ENCODE measurements around the gene TGM2.

Gene TGM2

DNA sequence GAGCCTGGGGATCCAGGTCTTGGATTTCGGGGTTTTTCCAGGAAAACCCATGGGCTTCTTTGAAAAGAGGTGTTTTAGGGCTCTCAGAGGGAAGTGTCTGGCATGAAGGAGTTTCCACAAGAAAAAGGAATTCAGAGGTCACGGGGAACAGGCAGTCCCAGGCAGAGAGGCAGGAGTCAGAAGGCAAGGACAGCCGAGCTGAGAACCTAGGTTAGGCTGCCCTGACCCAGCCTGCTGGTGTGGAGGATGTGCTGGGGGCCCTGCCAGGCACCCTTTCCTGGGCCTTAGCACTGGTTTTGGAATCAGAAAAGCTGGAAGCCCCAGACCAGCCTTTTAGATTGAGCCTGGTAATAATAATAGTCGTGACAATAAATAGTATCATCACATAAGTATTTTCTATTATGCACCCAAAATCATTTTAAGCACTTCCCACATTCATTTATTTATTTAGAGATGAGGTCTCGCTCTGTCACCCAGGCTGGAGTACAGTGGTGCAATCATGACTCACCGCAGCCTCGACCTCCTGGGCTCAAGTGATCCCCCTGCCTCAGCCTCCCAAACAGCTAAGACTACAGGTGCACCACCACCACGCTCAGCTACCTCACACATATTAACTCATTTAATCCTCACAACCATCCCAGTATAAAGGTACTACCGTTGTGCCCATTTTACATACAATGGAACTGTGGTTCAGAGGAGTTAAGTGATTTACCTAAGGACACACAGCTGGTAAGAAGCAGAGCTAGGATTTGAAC lies 19.9 kb downstream of the TGM2 start:
- Histone ChIP-seq H3K9me3 (ENCODE audit: insufficient read depth, low read depth, low read length) (peaks cover 4% of the 10 kb centered on the region), H3K14ac (ENCODE audit: low read length) (peak overlapping the region; percentile 60), H3K79me1 (ENCODE audit: low read length) (peaks cover 4% of the 10 kb centered on the region), H3K36me3 (ENCODE audit: control insufficient read depth in 1 of 2, insufficient read depth in 2 of 2, low read length in 2 of 2) (peaks cover 60 to 75% of the 10 kb centered on the region in 2 experiments), H3K4me1 (ENCODE audit: control insufficient read depth in 1 of 2, insufficient read depth in 2 of 2, low read length in 2 of 2) (peaks cover 16 to 25% of the 10 kb centered on the region in 2 experiments), H3K4me2 (ENCODE audit: low read length) (no peak overlapping the region), H2BK5ac (ENCODE audit: low read depth, low read length, poor library complexity) (no peak overlapping the region), H3K9ac (ENCODE audit: low read length) (no peak overlapping the region), H3K23ac (ENCODE audit: low read length) (no peak overlapping the region), H3K18ac (ENCODE audit: low read length) (no peak overlapping the region), H2AK5ac (ENCODE audit: low read length) (peak overlapping the region; percentile 51), H3K4ac (ENCODE audit: low read depth, low read length) (no peak overlapping the region), H4K12ac (ENCODE audit: low read depth, low read length) (no peak overlapping the region), H3K79me2 (ENCODE audit: control insufficient read depth, insufficient read depth, low read length, poor library complexity) (no peaks in the 10 kb centered on the region), H3K4me3 (ENCODE audit: low read depth, low read length) (no peak overlapping the region), H3K27me3 (ENCODE audit: insufficient read depth, low read length) (no peaks in the 10 kb centered on the region), H4K8ac (ENCODE audit: low read depth, low read length) (no peak overlapping the region), H2BK120ac (ENCODE audit: insufficient read depth, low read length, poor library complexity) (no peak overlapping the region), H3K27ac (ENCODE audit: low read depth, low read length) (peak overlapping the region; percentile 24), H2AFZ (ENCODE audit: insufficient read depth, low read length, poor library complexity) (no peak overlapping the region), H4K91ac (ENCODE audit: low read depth, low read length) (peak overlapping the region; percentile 11), H2BK12ac (ENCODE audit: low read length) (peak overlapping the region; percentile 62)
- DNase-seq: no peak
- no CpG with 5 or more reads among the region's 9 CpGs for WGBS (ENCODE audit: extremely low coverage, insufficient coverage, insufficient read length)

DNA sequence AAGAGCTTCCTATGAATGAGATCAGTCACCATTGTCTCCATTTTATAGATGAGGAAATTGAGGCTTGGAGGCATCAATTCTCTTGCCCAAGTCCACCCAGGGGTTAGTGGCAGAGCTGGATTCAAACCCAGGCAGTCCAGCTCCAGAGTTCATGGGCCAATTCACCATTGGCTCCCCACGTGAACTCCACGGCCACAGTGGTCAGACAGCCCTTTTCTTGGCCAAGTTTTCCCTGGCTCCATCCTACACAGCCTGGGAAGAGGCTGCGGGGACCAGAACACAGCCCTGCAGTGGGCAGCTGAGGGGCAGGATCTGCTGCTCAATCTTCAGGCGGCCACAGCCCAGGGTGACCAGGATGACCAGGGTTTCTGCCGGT lies 20.5 kb downstream of the TGM2 start:
- Histone ChIP-seq H3K4me2 (ENCODE audit: low read length) (no peak overlapping the region), H2BK5ac (ENCODE audit: low read depth, low read length, poor library complexity) (no peak overlapping the region), H4K8ac (ENCODE audit: low read depth, low read length) (peak overlapping the region; percentile 36), H3K23ac (ENCODE audit: low read length) (no peak overlapping the region), H3K36me3 (ENCODE audit: control insufficient read depth in 1 of 2, insufficient read depth in 2 of 2, low read length in 2 of 2) (peaks cover 60 to 75% of the 10 kb centered on the region in 2 experiments), H4K12ac (ENCODE audit: low read depth, low read length) (no peak overlapping the region), H3K18ac (ENCODE audit: low read length) (peak overlapping the region; percentile 45), H2BK120ac (ENCODE audit: insufficient read depth, low read length, poor library complexity) (peak overlapping the region; percentile 29), H2AFZ (ENCODE audit: insufficient read depth, low read length, poor library complexity) (no peak overlapping the region), H3K27ac (ENCODE audit: low read depth, low read length) (peak overlapping the region; percentile 24), H3K14ac (ENCODE audit: low read length) (peak overlapping the region; percentile 60), H3K79me2 (ENCODE audit: control insufficient read depth, insufficient read depth, low read length, poor library complexity) (no peaks in the 10 kb centered on the region), H3K9me3 (ENCODE audit: insufficient read depth, low read depth, low read length) (peaks cover 4% of the 10 kb centered on the region), H2AK5ac (ENCODE audit: low read length) (peak overlapping the region; percentile 51), H3K9ac (ENCODE audit: low read length) (no peak overlapping the region), H3K4me1 (ENCODE audit: control insufficient read depth in 1 of 2, insufficient read depth in 2 of 2, low read length in 2 of 2) (peaks cover 16 to 25% of the 10 kb centered on the region in 2 experiments), H3K4ac (ENCODE audit: low read depth, low read length) (no peak overlapping the region), H3K79me1 (ENCODE audit: low read length) (peaks cover 4% of the 10 kb centered on the region), H3K4me3 (ENCODE audit: low read depth, low read length) (no peak overlapping the region), H3K27me3 (ENCODE audit: insufficient read depth, low read length) (no peaks in the 10 kb centered on the region), H4K91ac (ENCODE audit: low read depth, low read length) (peak overlapping the region; percentile 11), H2BK12ac (ENCODE audit: low read length) (peak overlapping the region; percentile 62)
- no peak for DNase-seq
- WGBS (ENCODE audit: extremely low coverage, insufficient coverage, insufficient read length): no CpG with 5 or more reads among the region's 5 CpGs

DNA sequence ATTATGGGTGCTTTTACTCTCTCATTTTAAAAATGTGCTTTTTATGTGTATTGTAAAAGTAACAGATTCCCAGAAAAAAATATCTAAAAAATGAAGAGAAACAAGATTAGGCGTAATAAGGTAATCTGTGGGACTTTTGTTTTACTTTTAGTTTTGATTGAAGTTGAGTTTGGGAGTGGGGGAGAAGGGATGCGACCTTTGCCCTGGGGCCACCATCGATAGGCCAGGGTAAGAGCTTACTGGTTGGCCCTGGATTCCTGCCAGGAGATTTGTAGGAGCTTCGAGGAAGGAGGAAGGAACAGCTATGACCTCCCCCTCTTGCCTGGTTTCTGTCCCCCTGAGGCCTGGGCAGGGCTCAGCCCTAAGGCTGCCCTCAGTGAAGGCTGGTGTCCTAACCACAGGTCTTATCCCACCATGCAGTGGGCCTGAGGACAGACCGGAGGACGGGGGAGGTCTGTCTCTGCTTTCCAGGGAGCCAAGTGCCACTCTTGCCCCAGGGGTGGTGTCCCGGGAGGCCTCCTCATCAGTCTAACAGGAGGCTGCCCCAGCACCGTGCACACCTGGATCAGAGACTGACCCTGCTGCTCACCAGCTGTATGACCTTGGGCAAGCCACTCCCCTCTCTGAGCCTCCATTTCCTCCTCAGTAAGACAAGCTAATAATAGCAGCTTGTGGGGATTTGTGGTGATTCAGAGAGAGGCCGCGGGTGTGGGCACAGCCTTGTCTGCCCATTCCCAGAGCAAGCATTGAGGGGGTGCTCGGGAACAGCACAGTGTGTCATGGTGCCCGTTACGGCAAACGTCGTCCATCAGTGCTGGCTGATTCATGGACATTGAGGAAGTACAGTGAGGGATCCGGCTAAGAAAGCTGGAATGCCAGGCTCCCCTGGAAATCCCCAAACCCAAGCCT lies 21.2 kb downstream of the TGM2 start:
- Histone ChIP-seq H3K79me1 (ENCODE audit: low read length) (peaks cover 4% of the 10 kb centered on the region), H4K12ac (ENCODE audit: low read depth, low read length) (no peak overlapping the region), H3K18ac (ENCODE audit: low read length) (peak overlapping the region; percentile 10), H3K36me3 (ENCODE audit: control insufficient read depth in 1 of 2, insufficient read depth in 2 of 2, low read length in 2 of 2) (peaks cover 62 to 78% of the 10 kb centered on the region in 2 experiments), H3K9me3 (ENCODE audit: insufficient read depth, low read depth, low read length) (peaks cover 4% of the 10 kb centered on the region), H3K79me2 (ENCODE audit: control insufficient read depth, insufficient read depth, low read length, poor library complexity) (no peaks in the 10 kb centered on the region), H2AFZ (ENCODE audit: insufficient read depth, low read length, poor library complexity) (peak overlapping the region; percentile 15), H3K4me2 (ENCODE audit: low read length) (no peak overlapping the region), H2BK120ac (ENCODE audit: insufficient read depth, low read length, poor library complexity) (peak overlapping the region; percentile 6), H2AK5ac (ENCODE audit: low read length) (no peak overlapping the region), H3K23ac (ENCODE audit: low read length) (no peak overlapping the region), H2BK12ac (ENCODE audit: low read length) (peak overlapping the region; percentile 30), H3K27me3 (ENCODE audit: insufficient read depth, low read length) (no peaks in the 10 kb centered on the region), H3K4me1 (ENCODE audit: control insufficient read depth in 1 of 2, insufficient read depth in 2 of 2, low read length in 2 of 2) (peaks cover 16 to 25% of the 10 kb centered on the region in 2 experiments), H4K91ac (ENCODE audit: low read depth, low read length) (peak overlapping the region; percentile 21), H3K14ac (ENCODE audit: low read length) (peak overlapping the region; percentile 57), H4K8ac (ENCODE audit: low read depth, low read length) (no peak overlapping the region), H3K27ac (ENCODE audit: low read depth, low read length) (peak overlapping the region; percentile 24), H2BK5ac (ENCODE audit: low read depth, low read length, poor library complexity) (no peak overlapping the region), H3K4me3 (ENCODE audit: low read depth, low read length) (no peak overlapping the region), H3K4ac (ENCODE audit: low read depth, low read length) (no peak overlapping the region), H3K9ac (ENCODE audit: low read length) (no peak overlapping the region)
- DNase-seq: peak; percentile 70 to 76
- 100% methylated on average over 1 of the region's 16 CpGs for WGBS (ENCODE audit: extremely low coverage, insufficient coverage, insufficient read length)

DNA sequence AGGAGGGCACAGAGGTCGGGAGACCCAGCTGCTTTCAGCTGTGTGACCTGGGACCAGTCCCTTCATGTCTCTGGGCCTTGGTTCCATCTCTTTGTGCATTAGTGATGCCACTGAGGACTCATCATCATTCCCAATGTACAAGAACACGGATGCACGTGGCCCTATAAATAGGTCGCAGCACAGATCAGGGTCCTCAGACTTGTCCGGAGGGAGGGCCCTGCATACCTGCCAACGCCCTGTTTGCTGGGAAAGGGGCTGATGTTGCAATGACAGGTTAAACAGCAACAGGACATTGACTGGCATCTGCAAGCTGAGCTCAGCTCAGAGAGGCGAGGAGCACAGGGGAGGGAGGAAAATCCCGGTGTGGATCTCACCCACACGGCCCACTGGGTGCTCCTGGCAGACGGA lies 21.8 kb downstream of the TGM2 start:
- H2AFZ ChIP-seq (ENCODE audit: insufficient read depth, low read length, poor library complexity): no peak overlapping the region
- no peak overlapping the region for H3K18ac ChIP-seq (ENCODE audit: low read length)
- DNase-seq: peak; percentile 70 to 73
- peaks cover 4% of the 10 kb centered on the region for H3K9me3 ChIP-seq (ENCODE audit: insufficient read depth, low read depth, low read length)
- H3K4me3 ChIP-seq (ENCODE audit: low read depth, low read length): no peak overlapping the region
- H4K8ac ChIP-seq (ENCODE audit: low read depth, low read length): no peak overlapping the region
- H3K4ac ChIP-seq (ENCODE audit: low read depth, low read length): no peak overlapping the region
- H2BK12ac ChIP-seq (ENCODE audit: low read length): no peak overlapping the region
- H3K23ac ChIP-seq (ENCODE audit: low read length): no peak overlapping the region
- H3K79me2 ChIP-seq (ENCODE audit: control insufficient read depth, insufficient read depth, low read length, poor library complexity): no peaks in the 10 kb centered on the region
- no peak overlapping the region for H4K91ac ChIP-seq (ENCODE audit: low read depth, low read length)
- peaks cover 4% of the 10 kb centered on the region for H3K79me1 ChIP-seq (ENCODE audit: low read length)
- no peak overlapping the region for H4K12ac ChIP-seq (ENCODE audit: low read depth, low read length)
- no peak overlapping the region for H2BK5ac ChIP-seq (ENCODE audit: low read depth, low read length, poor library complexity)
- H3K9ac ChIP-seq (ENCODE audit: low read length): no peak overlapping the region
- no peak overlapping the region for H2AK5ac ChIP-seq (ENCODE audit: low read length)
- no peaks in the 10 kb centered on the region for H3K27me3 ChIP-seq (ENCODE audit: insufficient read depth, low read length)
- peaks cover 16 to 25% of the 10 kb centered on the region in 2 experiments for H3K4me1 ChIP-seq (ENCODE audit: control insufficient read depth in 1 of 2, insufficient read depth in 2 of 2, low read length in 2 of 2)
- H3K27ac ChIP-seq (ENCODE audit: low read depth, low read length): no peak overlapping the region
- H3K4me2 ChIP-seq (ENCODE audit: low read length): no peak overlapping the region
- no CpG with 5 or more reads among the region's 10 CpGs for WGBS (ENCODE audit: extremely low coverage, insufficient coverage, insufficient read length)
- H3K36me3 ChIP-seq (ENCODE audit: control insufficient read depth in 1 of 2, insufficient read depth in 2 of 2, low read length in 2 of 2): peaks cover 57 to 77% of the 10 kb centered on the region in 2 experiments
- H2BK120ac ChIP-seq (ENCODE audit: insufficient read depth, low read length, poor library complexity): no peak overlapping the region
- no peak overlapping the region for H3K14ac ChIP-seq (ENCODE audit: low read length)

Data from trophoblast cell (in vitro differentiated cells and primary cell).